HAP-1 (cell line): ENCODE results near the gene CANT1.

Experiments
- DNase-seq, 2 experiments: peaks; one replicate each; pipeline ENCODE4 v3.0.0-alpha.2; 2016 to 2020; ENCODE audit warnings: low spot score in 2 of 2
- H3K27me3 ChIP-seq: fragments of 250-450 bp; sonication (Bioruptor Pico); 2 replicates; pipeline ENCODE4 v1.5.1; 2020; ENCODE audit warnings: low read depth, mild to moderate bottlenecking, moderate library complexity
- H3K36me3 ChIP-seq: fragments of 250-450 bp; sonication (Bioruptor Pico); replicated peaks from 2 replicates; pipeline ENCODE4 v1.5.1; 2020; ENCODE audit warnings: mild to moderate bottlenecking
- H3K4me1 ChIP-seq: fragments of 250-450 bp; sonication (Bioruptor Pico); 2 replicates; pipeline ENCODE4 v1.5.1; 2020; ENCODE audit warnings: mild to moderate bottlenecking
- H3K4me3 ChIP-seq: fragments of 250-450 bp; sonication (Bioruptor Pico); 2 replicates; pipeline ENCODE4 v1.5.1; 2020; ENCODE audit warnings: mild to moderate bottlenecking, moderate library complexity
- H3K9me3 ChIP-seq: fragments of 250-450 bp; sonication (Bioruptor Pico); 2 replicates; pipeline ENCODE4 v1.5.1; 2020; ENCODE audit warnings: mild to moderate bottlenecking, moderate library complexity
- in situ Hi-C: fragments of 300-500 bp; cut with MboI; formaldehyde crosslinking; loops from 3 replicates; pipeline ENCODE4 v1.14.3; 2020; ENCODE audit warnings: low sequenced_read_pairs, inconsistent platforms, mixed read lengths

The CANT1 gene

DNA sequence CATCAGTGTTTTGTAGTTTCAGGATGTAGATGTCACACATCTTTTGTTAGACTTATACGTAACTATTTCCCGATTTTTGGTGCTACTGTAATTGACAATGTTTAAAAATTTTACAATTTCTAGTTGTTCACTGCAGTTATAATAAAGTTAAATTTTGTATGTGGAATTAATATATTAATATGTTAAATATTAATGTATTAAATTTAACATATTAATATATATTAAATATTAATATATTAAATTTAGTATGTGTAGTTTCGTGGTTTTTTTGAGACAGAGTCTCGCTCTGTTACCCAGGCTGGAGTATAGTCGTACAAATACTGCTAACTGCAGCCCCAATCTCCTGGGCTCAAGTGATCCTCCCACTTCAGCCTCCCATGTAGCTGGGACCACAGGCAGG, 24.2 kb downstream of the CANT1 start:
- no peaks in the 10 kb centered on the region for H3K36me3 ChIP-seq
- H3K4me3 ChIP-seq, result no peak overlapping the region
- peaks cover 10% of the 10 kb centered on the region for H3K4me1 ChIP-seq
- no peaks in the 10 kb centered on the region for H3K27me3 ChIP-seq
- in situ Hi-C loops, result no loop called here
- DNase-seq, result no peak
- H3K9me3 ChIP-seq, result no peaks in the 10 kb centered on the region

DNA sequence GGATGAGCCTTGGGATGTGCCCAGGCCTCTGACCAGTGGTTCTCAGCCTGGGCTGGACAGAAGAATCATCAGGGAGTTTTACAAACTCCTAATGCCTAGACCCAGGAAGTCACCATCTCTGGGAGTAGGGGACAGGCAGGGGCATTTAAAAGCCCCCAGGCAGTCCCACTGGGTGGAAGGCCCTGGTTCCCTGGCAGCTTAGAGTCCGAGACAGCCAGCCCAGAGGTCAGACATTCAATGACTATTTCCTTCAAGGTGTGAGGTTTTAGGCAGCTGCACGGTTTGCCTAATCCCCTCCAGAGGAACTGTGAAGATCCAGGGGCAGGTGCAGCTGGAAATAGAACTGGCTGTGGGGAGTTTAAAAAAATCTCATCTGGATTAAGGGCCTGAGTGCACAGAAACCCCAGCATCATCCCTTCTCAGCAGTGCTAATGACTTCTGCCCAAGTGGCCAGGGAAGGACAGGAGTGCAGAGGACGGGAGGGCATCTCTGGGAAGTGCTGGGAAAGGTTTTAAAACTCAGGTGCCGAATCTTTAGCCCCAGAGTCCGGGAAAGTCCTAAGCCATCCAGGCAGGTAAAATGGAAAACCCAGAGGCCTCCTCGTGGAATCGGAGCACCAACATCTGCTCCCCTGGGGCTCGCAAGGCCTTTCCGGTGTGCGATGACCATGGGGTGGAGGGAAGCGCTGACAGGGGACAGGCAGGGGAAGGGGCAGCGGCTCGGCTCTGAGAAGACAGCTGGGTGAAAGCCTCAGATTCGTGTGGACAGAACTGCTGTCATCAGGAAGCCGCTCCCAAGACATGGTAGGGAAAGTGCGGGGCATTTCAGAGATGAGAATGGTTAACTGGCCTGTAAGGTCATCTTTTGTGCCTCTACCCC, 28.3 kb downstream of the CANT1 start:
- DNase-seq, result no peak
- in situ Hi-C loops, result no loop called here
- no peak overlapping the region for H3K4me3 ChIP-seq
- no peaks in the 10 kb centered on the region for H3K27me3 ChIP-seq
- peaks cover 13% of the 10 kb centered on the region for H3K4me1 ChIP-seq
- H3K9me3 ChIP-seq, result no peaks in the 10 kb centered on the region
- peaks cover 22% of the 10 kb centered on the region for H3K36me3 ChIP-seq

DNA sequence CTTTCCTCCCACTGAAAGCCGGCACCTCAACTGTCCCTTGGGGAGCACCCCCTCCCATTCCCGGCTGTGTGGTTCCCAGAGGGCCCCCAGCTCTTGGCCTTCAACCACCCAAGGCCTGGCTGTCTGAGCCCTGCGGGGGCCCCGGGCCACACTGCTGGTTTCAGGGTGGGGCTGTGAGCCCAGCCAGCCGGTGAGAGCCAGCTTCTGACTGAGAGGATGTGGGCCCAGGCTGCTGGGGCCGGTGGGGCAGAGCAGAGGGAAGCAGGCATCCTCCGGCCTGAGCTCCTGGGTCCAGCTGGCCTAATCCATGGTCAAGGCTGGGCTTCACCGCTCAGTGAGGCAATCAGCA, 29.0 kb downstream of the CANT1 start:
- H3K9me3 ChIP-seq, result no peaks in the 10 kb centered on the region
- H3K4me1 ChIP-seq, result peaks cover 17% of the 10 kb centered on the region
- in situ Hi-C loops, result no loop called here
- DNase-seq, result no peak
- no peak overlapping the region for H3K4me3 ChIP-seq
- no peaks in the 10 kb centered on the region for H3K27me3 ChIP-seq
- peaks cover 27% of the 10 kb centered on the region for H3K36me3 ChIP-seq

DNA sequence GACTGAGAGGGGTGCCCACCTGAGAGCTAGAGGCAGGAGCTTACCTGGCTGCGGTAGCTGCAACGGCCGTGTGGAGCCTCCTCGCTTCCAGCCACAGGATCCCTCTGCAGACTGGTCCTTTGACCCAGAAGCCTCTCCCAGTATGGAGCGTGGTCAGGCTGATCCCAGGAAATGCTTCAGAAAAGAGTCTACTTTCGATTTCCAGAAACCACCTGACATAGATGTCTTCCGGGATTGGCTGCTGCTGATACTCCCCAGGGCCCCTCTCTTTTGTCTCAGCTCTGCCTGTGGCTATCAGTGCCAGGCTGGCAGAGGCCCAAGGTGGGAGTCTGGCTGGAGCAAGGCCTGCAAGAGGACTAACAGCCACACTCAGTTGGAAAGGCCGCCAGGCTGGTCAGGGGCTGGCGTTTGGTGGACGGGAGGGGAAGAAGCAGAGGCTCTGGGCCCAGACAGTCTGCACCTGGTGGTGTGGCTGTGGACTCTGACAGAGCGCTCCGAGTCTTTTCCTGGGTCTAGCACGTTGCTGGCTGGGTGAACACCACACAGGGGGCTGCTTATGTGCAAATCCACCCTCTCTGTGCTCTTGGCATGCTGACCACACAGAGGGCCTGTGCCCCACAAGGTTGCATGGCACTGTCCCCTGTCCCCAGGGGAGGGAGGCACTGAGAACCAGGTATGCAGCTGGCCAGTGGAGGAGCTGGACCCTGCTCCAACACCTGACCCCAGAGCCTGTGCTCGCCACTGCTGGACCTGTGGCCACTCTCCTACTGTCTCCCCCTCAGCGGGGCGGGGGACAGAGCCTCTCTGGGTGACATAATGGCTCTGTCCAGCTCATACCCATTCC, 29.6 kb downstream of the CANT1 start, which contains the start of gene LGALS3BP:
TSS of gene LGALS3BP (minus strand) at position 144 of the 844 bp plus-strand sequence. CDS start 2,732 bp downstream, outside the sequence.
- Histone ChIP-seq H3K27me3 (no peaks in the 10 kb centered on the region), H3K9me3 (no peaks in the 10 kb centered on the region), H3K4me3 (peak within 1 kb of the TSS; percentile 40), H3K4me1 (peaks cover 17% of the 10 kb centered on the region), H3K36me3 (peaks cover 30% of the 10 kb centered on the region)
- DNase-seq, result peak; percentile 93 to 97
- in situ Hi-C loops, result loop anchor here (10.0 kb wide), 1 partner anchor 805 kb away; no protein-coding TSS in a partner anchor

DNA sequence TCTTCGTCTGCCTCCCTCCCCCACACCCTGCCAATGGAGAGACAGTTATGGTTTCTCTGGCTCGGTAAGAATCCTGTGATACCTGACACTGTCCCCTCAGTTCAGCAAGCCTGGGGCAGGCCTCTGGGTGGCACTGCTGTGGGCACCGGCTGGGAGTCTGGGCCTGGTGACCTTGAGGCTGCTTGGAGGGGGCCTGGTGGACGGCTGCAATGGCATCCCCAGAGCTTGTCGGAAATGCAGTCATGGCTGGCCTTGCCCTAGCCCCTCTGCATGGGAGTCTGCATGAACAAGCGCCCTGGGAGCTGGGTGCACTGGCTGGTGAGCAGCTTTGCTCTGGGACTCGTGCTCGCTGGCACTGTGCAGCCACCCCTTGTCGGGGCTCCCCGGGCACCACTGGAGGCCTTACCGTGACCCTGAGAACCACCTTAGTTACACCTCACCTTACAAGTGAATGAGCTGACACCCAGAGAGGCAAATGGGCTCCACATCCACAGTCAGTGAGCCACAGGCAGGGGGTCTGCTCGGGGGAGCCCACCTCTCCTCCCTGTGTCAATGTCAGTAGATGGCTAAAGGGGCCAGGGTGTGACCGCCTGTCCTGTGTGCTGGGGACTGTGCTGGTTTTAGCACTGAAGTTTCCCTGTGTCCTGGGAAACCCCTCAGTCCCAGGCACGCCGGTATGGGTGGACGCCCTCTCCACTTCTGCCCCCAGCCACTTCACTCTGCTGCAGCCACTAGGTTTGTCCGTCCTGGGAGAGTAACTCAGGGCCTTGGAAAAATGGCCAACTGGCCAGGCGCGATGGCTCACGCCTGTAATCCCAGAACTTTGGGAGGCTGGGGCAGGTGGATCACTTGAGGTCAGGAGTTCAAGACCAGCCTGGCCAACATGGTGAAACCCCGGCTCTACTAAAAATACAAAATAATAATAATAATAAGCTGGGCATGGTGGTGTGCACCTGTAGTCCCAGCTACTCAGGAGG, 31.3 kb downstream of the CANT1 start:
- Histone ChIP-seq H3K9me3 (no peaks in the 10 kb centered on the region), H3K4me3 (peak overlapping the region; percentile 40), H3K4me1 (peaks cover 17% of the 10 kb centered on the region), H3K36me3 (peaks cover 43% of the 10 kb centered on the region), H3K27me3 (no peaks in the 10 kb centered on the region)
- DNase-seq, result no peak
- in situ Hi-C loops, result loop anchor here (10.0 kb wide), 1 partner anchor 803 kb away; no protein-coding TSS in a partner anchor

DNA sequence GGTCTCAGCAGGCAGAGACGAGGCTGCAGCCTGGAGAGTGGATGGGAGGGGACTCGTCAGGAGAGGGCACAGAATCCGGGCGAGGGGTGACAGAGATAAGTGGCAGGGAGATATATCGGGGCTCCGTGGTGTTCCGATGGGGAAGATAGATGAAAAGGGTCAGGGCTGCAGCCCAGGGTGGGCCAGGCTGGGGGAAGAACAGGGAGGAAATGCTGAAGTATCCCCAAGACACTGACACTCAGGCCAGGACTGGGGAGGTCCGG, 32.0 kb downstream of the CANT1 start:
- no peak for DNase-seq
- Histone ChIP-seq H3K36me3 (peaks cover 46% of the 10 kb centered on the region), H3K9me3 (no peaks in the 10 kb centered on the region), H3K27me3 (no peaks in the 10 kb centered on the region), H3K4me3 (peak overlapping the region; percentile 40; the same call in 1 of the 2 replicates), H3K4me1 (peaks cover 17% of the 10 kb centered on the region)
- in situ Hi-C loops, result loop anchor here (10.0 kb wide), 1 partner anchor 803 kb away; no protein-coding TSS in a partner anchor

DNA sequence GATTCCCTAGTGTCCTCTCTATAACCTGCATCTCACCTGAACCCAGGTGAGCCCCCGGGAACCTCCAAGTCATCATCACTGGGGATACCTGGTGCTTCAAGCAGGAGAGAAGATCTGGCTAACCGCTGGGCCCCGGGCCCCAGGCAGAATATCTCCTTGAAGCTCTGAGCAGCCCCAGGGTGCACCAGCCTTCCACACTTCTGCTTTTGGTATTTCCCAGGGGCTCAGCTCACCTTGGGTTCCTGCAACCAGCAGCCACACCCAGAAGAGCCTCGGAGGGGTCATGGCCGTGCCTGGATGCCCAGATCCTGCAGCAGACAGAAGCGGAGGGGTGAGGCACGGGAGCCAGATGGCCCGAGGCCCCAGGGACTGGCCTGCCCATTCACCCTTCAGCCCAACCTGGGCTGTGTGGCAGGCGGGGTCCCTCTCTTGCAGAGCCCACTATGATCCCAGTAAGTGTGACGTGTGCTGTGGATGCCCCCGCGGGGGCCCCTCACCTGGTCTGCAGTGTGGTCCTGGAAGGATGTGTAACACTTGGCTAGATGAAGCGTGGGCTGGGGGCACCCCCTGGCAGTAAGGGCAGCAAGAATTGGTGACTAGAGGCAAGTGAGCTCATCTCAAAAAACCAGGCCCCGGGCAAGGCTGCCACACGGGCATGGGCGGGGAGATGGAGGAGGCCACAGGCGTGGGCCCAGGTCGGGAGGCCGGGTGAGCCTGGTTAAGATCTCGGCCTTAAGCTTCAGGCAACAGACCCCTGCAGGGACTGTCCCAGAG, 32.5 kb downstream of the CANT1 start:
- no peak for DNase-seq
- Histone ChIP-seq H3K4me1 (peaks cover 17% of the 10 kb centered on the region), H3K9me3 (no peaks in the 10 kb centered on the region), H3K4me3 (peak overlapping the region; percentile 40; the same call in 1 of the 2 replicates), H3K36me3 (peaks cover 52% of the 10 kb centered on the region), H3K27me3 (no peaks in the 10 kb centered on the region)
- in situ Hi-C loops, result loop anchor here (10.0 kb wide), 1 partner anchor 802 kb away; no protein-coding TSS in a partner anchor

DNA sequence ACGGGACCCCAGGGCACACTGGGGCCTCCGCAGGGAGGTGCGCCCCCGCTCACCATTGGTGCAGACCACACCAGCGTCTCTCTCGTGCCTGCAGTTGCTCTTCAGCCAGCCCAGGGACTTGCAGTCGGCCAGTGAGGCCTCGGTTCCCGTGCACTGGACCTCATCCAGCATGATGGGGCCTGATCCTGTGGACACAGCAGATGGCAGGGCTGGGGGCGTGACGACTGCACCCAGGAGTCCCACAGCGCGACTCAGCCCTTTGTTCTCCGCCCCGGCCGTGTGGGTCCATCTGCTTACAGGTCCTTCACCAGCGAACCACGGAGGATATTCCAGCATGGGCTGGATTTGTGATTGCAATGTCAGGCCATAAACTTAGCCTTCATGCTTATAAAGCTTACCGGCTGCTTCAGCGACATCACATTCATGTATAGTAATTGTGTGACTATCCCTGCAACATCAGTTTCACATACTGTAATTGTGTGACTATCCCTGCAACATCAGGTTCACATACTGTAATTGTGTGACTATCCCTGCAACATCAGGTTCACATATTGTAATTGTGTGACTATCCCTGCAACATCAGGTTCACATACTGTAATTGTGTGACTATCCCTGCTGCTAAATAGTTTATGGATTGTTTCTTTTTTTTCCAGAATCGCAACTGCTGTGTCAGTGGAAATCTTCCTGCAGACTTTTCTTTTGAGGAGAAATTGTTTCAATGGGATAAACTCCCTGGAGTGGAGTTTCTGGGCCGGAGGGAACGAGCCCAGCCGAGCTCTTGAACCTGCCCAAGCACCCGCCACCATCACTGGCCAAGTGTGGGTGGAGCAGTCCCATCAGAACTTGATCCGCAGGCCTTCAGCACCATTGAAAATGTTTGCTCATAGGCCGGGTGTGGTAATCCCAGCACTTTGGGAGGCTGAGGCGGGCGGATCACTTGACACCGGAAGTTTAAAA, 34.7 kb downstream of the CANT1 start:
- in situ Hi-C loops, result loop anchor here (10.0 kb wide), 1 partner anchor 800 kb away; no protein-coding TSS in a partner anchor
- peak overlapping the region; percentile 13 for H3K4me3 ChIP-seq
- peaks cover 73% of the 10 kb centered on the region for H3K36me3 ChIP-seq
- peaks cover 3% of the 10 kb centered on the region; the same call in 1 of the 2 replicates for H3K9me3 ChIP-seq
- H3K4me1 ChIP-seq, result peaks cover 20% of the 10 kb centered on the region
- DNase-seq, result peak; percentile 44 to 65
- no peaks in the 10 kb centered on the region for H3K27me3 ChIP-seq

DNA sequence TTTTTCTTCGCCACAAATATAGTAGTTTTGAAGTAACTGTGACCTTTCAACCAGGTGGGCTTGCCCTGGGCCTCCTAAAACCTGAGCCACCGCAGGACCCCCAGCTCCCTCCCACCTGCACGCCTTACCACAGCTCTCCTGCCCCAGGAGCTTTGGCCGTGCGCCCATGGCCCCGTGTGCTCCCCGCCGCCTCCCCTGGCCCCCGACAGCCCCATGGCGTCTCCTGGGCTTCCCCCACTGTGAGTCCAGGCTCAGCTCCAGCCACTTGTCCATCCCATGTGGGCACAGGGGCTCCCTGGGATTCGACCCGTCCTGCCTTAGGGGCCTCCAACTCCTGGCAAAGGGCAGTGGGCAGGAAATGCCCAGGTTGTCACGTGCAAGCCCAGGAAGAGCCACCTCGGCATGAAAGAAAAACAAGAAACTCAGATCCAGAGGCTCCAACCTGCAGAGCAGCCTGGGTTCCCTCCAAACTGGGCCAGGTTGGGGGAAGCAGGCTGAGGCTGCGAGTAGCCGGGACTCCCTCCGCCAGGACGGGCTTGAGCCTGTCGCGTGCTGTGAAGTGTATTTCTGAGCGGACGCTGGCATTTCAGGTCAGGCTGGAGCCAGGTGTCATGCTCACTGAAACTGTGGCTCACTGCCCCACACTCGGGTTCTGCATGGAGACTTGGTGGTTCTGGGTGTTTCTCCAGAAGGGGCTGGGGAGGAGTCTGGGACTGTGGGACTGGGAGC, 35.6 kb downstream of the CANT1 start:
- in situ Hi-C loops, result loop anchor here (10.0 kb wide), 1 partner anchor 799 kb away; no protein-coding TSS in a partner anchor
- Histone ChIP-seq H3K27me3 (no peaks in the 10 kb centered on the region), H3K36me3 (peaks cover 83% of the 10 kb centered on the region), H3K9me3 (peaks cover 3% of the 10 kb centered on the region; the same call in 1 of the 2 replicates), H3K4me1 (peaks cover 20% of the 10 kb centered on the region), H3K4me3 (no peak overlapping the region)
- no peak for DNase-seq

DNA sequence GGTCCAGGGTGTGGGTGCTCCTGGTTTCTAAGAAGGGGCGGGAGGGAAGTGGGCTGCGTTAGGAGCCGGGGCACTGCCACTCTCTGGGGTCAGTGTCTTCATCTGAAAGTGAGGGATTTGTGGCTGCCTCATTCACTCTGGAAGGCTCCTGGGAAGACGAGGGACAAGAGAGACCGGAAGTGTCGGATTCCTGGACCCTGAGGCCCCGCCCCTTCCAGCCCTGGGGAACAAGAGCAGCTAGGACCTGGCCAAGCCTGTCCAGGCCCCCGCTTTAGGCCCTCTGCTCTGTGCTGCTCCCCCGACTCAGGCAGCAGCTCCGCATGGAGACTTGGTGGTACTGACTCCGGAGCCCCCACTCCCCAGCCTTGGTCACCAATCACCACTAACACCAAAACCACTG, 36.4 kb downstream of the CANT1 start:
- no peak overlapping the region for H3K4me3 ChIP-seq
- H3K9me3 ChIP-seq, result peaks cover 3% of the 10 kb centered on the region; the same call in 1 of the 2 replicates
- peaks cover 88% of the 10 kb centered on the region for H3K36me3 ChIP-seq
- H3K27me3 ChIP-seq, result no peaks in the 10 kb centered on the region
- H3K4me1 ChIP-seq, result peaks cover 20% of the 10 kb centered on the region
- in situ Hi-C loops, result loop anchor here (10.0 kb wide), 1 partner anchor 798 kb away; no protein-coding TSS in a partner anchor
- DNase-seq, result peak in 1 of 2 experiments; percentile 55
